Measurements from ENCODE around the gene SND1.

DNA sequence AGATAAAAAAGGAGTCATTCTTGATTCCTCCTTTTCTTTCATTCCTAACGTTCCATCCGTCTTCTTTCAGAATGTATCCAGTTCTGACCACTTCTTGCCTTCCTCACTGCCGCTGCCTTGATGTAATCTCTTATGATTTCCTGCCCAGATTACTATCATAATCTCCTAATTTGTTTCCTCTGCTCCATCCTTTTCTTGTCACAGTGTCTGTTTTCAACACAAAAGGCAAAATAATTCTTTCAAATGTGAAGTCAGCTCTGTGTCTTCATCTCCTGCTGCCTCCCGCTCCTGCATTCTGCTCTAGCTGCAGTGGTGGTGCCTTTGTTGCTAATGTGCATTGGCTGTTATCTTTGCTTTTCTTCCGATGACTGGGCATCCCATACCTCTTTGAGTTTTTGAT, 150.9 kb downstream of the SND1 start:
- TF ChIP-seq, protein P1, sequence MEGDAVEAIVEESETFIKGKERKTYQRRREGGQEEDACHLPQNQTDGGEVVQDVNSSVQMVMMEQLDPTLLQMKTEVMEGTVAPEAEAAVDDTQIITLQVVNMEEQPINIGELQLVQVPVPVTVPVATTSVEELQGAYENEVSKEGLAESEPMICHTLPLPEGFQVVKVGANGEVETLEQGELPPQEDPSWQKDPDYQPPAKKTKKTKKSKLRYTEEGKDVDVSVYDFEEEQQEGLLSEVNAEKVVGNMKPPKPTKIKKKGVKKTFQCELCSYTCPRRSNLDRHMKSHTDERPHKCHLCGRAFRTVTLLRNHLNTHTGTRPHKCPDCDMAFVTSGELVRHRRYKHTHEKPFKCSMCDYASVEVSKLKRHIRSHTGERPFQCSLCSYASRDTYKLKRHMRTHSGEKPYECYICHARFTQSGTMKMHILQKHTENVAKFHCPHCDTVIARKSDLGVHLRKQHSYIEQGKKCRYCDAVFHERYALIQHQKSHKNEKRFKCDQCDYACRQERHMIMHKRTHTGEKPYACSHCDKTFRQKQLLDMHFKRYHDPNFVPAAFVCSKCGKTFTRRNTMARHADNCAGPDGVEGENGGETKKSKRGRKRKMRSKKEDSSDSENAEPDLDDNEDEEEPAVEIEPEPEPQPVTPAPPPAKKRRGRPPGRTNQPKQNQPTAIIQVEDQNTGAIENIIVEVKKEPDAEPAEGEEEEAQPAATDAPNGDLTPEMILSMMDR (IDR thresholded peaks at IDR 0.05 in 8 of 11, conservative IDR thresholded peaks at IDR 0.05 in 3 of 11) = no peak
- TF ChIP-seq POLR2AphosphoS5 (IDR thresholded peaks at IDR 0.05) (no peak), POLR2A (IDR thresholded peaks at IDR 0.05) (no peak)
